ENCODE results near the gene PRR7. TPM values are rescaled to one million over a fixed set of nuclear protein-coding genes. Genes with fewer than 3 reads are reported as not detected.
A peak's percentile ranks its signal among the peaks of the same experiment; 100 is the strongest.

The PRR7 gene
- total RNA-seq, 2 experiments from 2014 or later, result 23.3 to 23.5 TPM

- Mint-ChIP-seq H3K27me3 (no peaks in the 10 kb centered on the region), H3K4me1 (ENCODE audit: low read depth) (peaks cover 12% of the 10 kb centered on the region), H3K4me3 (no peak overlapping the region), H3K36me3 (ENCODE audit: low read depth) (peaks cover 4% of the 10 kb centered on the region), H3K9me3 (no peaks in the 10 kb centered on the region), H3K27ac (no peak overlapping the region)
- Histone ChIP-seq H3K27me3 (ENCODE audit: control insufficient read depth in 1 of 2, insufficient read depth in 2 of 2, low read length in 2 of 2) (no peaks in the 10 kb centered on the region), H3K9me3 (ENCODE audit: control insufficient read depth in 1 of 2, insufficient read depth in 1 of 2, low read length in 2 of 2) (no peaks in the 10 kb centered on the region), H3K27ac (ENCODE audit: low read depth in 1 of 2, low read length in 2 of 2) (no peak overlapping the region), H3K36me3 (ENCODE audit: insufficient read depth, low read length) (no peaks in the 10 kb centered on the region), H3K4me1 (ENCODE audit: insufficient read depth, low read length) (peaks cover 37% of the 10 kb centered on the region), H3K4me3 (ENCODE audit: low read length) (no peak overlapping the region)
- intact Hi-C loops (cut with DNase I, micrococcal nuclease), result loop anchor here in 1 of 2 experiments (5.0 kb wide), 1 partner anchor 142 kb away; no protein-coding TSS in a partner anchor
- ATAC-seq (ENCODE audit: poor library complexity) (no peak), DNase-seq (no peak)
- ChIA-PET POLR2A (no interaction called here), CTCF (interaction anchor here (1.4 to 16.6 kb wide), 3 partner anchors 54 to 68 kb away, joined by 3 to 352 read pairs (median 115); partner anchors contain the start of genes F12 and PFN3)
- TF ChIP-seq, protein P1, sequence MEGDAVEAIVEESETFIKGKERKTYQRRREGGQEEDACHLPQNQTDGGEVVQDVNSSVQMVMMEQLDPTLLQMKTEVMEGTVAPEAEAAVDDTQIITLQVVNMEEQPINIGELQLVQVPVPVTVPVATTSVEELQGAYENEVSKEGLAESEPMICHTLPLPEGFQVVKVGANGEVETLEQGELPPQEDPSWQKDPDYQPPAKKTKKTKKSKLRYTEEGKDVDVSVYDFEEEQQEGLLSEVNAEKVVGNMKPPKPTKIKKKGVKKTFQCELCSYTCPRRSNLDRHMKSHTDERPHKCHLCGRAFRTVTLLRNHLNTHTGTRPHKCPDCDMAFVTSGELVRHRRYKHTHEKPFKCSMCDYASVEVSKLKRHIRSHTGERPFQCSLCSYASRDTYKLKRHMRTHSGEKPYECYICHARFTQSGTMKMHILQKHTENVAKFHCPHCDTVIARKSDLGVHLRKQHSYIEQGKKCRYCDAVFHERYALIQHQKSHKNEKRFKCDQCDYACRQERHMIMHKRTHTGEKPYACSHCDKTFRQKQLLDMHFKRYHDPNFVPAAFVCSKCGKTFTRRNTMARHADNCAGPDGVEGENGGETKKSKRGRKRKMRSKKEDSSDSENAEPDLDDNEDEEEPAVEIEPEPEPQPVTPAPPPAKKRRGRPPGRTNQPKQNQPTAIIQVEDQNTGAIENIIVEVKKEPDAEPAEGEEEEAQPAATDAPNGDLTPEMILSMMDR (IDR thresholded peaks at IDR 0.05), result no peak
Observed at GRCh38 chr5:177459357-177459756, 12.7 kb downstream of the PRR7 start.

DNA sequence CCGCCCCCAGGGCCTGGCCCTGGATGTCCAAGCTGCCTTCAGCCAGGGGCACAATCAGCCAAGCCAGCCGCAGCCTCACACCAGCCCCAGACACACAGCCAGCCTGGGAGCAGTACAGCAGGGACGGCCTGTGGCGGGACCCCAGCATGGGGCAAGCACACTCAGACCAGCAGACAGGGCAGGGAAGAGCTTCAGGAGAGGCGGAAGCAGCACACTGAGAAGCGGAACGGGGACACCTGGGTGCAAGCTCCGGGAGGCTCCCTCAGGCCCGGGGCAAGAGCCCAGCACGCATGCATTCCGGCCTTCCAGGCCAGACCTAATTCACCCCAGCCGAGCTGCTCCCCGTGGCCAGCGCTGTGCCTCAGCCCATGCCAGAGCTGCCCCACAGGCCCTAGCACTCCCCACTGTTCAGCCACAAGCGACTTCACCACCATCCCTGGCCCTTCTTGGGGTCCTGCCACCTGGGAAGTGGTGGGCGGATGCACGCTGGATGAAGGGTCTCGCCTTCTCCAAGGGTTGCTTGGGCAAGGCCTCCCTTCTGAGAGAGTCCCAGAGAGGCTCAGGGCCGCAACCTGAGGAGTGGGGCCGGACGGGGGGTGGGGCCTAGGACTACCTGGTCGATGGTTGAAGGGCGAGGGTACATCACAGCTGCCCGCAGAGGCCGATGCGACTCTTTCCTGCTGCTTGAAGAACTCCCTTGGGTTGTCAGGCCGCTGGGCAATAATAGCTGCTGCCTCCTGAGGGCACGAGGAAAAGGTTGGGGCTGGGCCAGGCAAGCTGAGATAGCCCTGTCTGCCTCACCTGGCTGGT is 13.4 kb downstream of the PRR7 start:
- no peaks in the 10 kb centered on the region for H3K36me3 ChIP-seq (ENCODE audit: insufficient read depth, low read length)
- Mint-ChIP-seq H3K36me3 (ENCODE audit: low read depth) (peaks cover 4% of the 10 kb centered on the region), H3K4me1 (ENCODE audit: low read depth) (peaks cover 12% of the 10 kb centered on the region), H3K4me3 (no peak overlapping the region), H3K9me3 (no peaks in the 10 kb centered on the region), H3K27ac (no peak overlapping the region), H3K27me3 (no peaks in the 10 kb centered on the region)
- TF ChIP-seq, protein P1 (IDR thresholded peaks at IDR 0.05), result no peak
- CTCF ChIA-PET, result interaction anchor here (1.4 kb wide), 1 partner anchor 56 kb away, joined by 3 read pairs; no protein-coding TSS in a partner anchor
- no peak for DNase-seq
- H3K9me3 ChIP-seq (ENCODE audit: control insufficient read depth in 1 of 2, insufficient read depth in 1 of 2, low read length in 2 of 2), result no peaks in the 10 kb centered on the region
- intact Hi-C loops (cut with DNase I, micrococcal nuclease), result loop anchor here in 1 of 2 experiments (5.0 kb wide), 1 partner anchor 143 kb away; no protein-coding TSS in a partner anchor
- no peaks in the 10 kb centered on the region for H3K27me3 ChIP-seq (ENCODE audit: control insufficient read depth in 1 of 2, insufficient read depth in 2 of 2, low read length in 2 of 2)
- POLR2A ChIA-PET, result interaction anchor here (0.6 kb wide), 1 partner anchor 58 kb away, joined by 3 read pairs; no protein-coding TSS in a partner anchor
- H3K27ac ChIP-seq (ENCODE audit: low read depth in 1 of 2, low read length in 2 of 2), result no peak overlapping the region
- ATAC-seq (ENCODE audit: poor library complexity), result no peak
- peaks cover 33% of the 10 kb centered on the region for H3K4me1 ChIP-seq (ENCODE audit: insufficient read depth, low read length)
- no peak overlapping the region for H3K4me3 ChIP-seq (ENCODE audit: low read length)

DNA sequence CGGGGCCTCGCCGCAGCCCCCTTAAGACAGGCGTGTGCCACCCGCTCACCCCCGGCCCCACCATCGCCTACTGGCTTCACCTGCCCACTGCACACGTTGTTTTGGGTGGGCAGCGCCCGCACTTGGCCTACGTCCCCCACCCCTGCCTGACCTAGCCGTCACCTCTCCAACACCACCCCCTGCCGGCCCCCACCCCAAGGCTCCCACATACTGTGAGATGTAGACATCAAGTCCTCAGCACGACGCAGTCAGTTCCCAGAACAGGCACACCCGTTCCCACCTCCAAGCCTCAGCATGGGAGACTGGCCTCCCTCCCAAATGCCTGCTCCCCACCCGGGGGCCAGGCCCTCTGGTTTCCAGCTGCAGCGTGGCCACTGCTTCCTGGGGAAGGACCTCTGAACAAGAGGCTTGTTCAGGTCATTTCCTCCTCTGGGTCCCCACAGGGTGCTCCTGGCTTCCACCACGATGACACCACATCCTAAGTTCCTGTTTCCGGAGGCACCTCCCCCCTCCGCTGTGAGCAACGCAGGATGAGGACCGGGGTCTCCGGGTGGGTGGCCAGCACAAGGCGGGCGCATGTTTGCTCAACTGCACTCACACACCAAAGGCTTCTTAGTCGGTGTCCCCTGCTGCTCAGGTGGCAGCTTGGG is 15.5 kb downstream of the PRR7 start:
- peak in 2 of 14 experiments; percentile 45 to 61 for DNase-seq
- TF ChIP-seq, protein P1 (IDR thresholded peaks at IDR 0.05), result no peak
- no peak overlapping the region for H3K27ac Mint-ChIP-seq
- H3K36me3 Mint-ChIP-seq (ENCODE audit: low read depth), result no peaks in the 10 kb centered on the region
- intact Hi-C loops (cut with DNase I, micrococcal nuclease), result no loop called here
- ATAC-seq (ENCODE audit: poor library complexity), result no peak
- ChIA-PET CTCF (no interaction called here), POLR2A (no interaction called here)
- no peaks in the 10 kb centered on the region for H3K9me3 Mint-ChIP-seq
- no peak overlapping the region for H3K27ac ChIP-seq (ENCODE audit: low read depth in 1 of 2, low read length in 2 of 2)
- H3K4me3 Mint-ChIP-seq, result no peak overlapping the region
- no peaks in the 10 kb centered on the region for H3K27me3 ChIP-seq (ENCODE audit: control insufficient read depth in 1 of 2, insufficient read depth in 2 of 2, low read length in 2 of 2)
- no peaks in the 10 kb centered on the region for H3K36me3 ChIP-seq (ENCODE audit: insufficient read depth, low read length)
- H3K4me1 Mint-ChIP-seq (ENCODE audit: low read depth), result peaks cover 4% of the 10 kb centered on the region
- H3K9me3 ChIP-seq (ENCODE audit: control insufficient read depth in 1 of 2, insufficient read depth in 1 of 2, low read length in 2 of 2), result no peaks in the 10 kb centered on the region
- H3K4me3 ChIP-seq (ENCODE audit: low read length), result no peak overlapping the region
- H3K27me3 Mint-ChIP-seq, result no peaks in the 10 kb centered on the region
- peaks cover 18% of the 10 kb centered on the region for H3K4me1 ChIP-seq (ENCODE audit: insufficient read depth, low read length)
